HepG2 (cell line): Measurements from ENCODE around the gene PASK. TPM values are rescaled to one million over a fixed set of nuclear protein-coding genes. Genes with fewer than 3 reads are reported as not detected.

Source experiments
- ATAC-seq: fragments of 200-7000 bp; cut with Tn5 transposase; 3 replicates; pipeline ENCODE4 v1.9.1; 2020; ENCODE audit warnings: mild to moderate bottlenecking, moderate library complexity
- BruUV-seq: library from RNA; stranded (reverse); fragments of 400-500 nt; replicated peaks from 2 replicates; lab custom pipeline; 2021; lab: Mats Ljungman, UMichigan
- CTCF ChIA-PET: fragments of 300-600 bp; formaldehyde crosslinking; extraction: SDS; loops from one replicate; lab custom pipeline; 2021; ENCODE audit warnings: low total read pairs, inconsistent platforms, low intra/inter-chr PET ratio; lab: Yijun Ruan, JAX
- POLR2A ChIA-PET: fragments of 350-600 bp; sonication (Branson Sonifier 250); formaldehyde crosslinking; loops from one replicate; lab custom pipeline; 2020; ENCODE audit warnings: antibody characterized with exemption, inconsistent platforms; lab: Yijun Ruan, JAX
- DNase-seq: peaks from one replicate; pipeline ENCODE4 v3.0.0-alpha.2; 2015; ENCODE audit warnings: low spot score
- FAIRE-seq: peaks from 3 replicates; lab custom pipeline; 2011; peaks lifted over from hg19 to GRCh38; lab: Jason Lieb, UNC
- H2AFZ ChIP-seq: one replicate; pipeline ENCODE4 v1.6.1; 2011; ENCODE audit warnings: low read length, inconsistent platforms
- H3K27ac ChIP-seq: fragments of 300-600 bp; 3 replicates; pipeline ENCODE4 v1.8.0; 2011; ENCODE audit warnings: mixed run types, mild to moderate bottlenecking, mixed read lengths, low read length, inconsistent platforms; ENCODE audit not compliant: insufficient read depth; ENCODE audit errors: extremely low read length
- H3K27me3 ChIP-seq, 2 experiments: fragments of 200-600 bp in 1 of 2; 2 replicates in 1 of 2; 3 replicates in 1 of 2; pipeline versions ENCODE4 v1.6.0 to v1.8.0; 2011; ENCODE audit warnings: low read length in 2 of 2, mild to moderate bottlenecking in 2 of 2, moderate library complexity in 2 of 2, inconsistent platforms in 1 of 2; ENCODE audit not compliant: insufficient read depth in 2 of 2, control insufficient read depth in 1 of 2
- H3K36me3 ChIP-seq, 2 experiments: fragments of 200-600 bp in 1 of 2; replicated peaks in 1 of 2; 2 replicates in 1 of 2; 3 replicates in 1 of 2; pipeline versions ENCODE4 v1.5.1 to v1.8.0; 2011; ENCODE audit warnings: low read length in 2 of 2, inconsistent platforms in 1 of 2; ENCODE audit not compliant: insufficient read depth in 2 of 2, control insufficient read depth in 1 of 2
- H3K4me1 ChIP-seq: 2 replicates; pipeline ENCODE4 v1.5.1; 2012; ENCODE audit warnings: low read length, inconsistent platforms; ENCODE audit not compliant: insufficient read depth
- H3K4me2 ChIP-seq: 2 replicates; pipeline ENCODE4 v1.6.0; 2011; ENCODE audit warnings: low read depth, low read length, inconsistent platforms
- H3K4me3 ChIP-seq, 3 experiments: fragments of 200-600 bp in 1 of 3; sonication (generic), shearing (Covaris generic) in 1 of 3; replicated peaks in 1 of 3; 2 replicates each; pipeline ENCODE4 v1.5.1; 2011 to 2016; ENCODE audit warnings: low read length in 3 of 3, inconsistent platforms in 2 of 3, low read depth in 2 of 3, mild to moderate bottlenecking in 2 of 3, control low read depth in 1 of 3, mixed read lengths in 1 of 3; ENCODE audit not compliant: insufficient read depth in 1 of 3
- H3K79me2 ChIP-seq: one replicate; pipeline ENCODE4 v1.6.1; 2011; ENCODE audit warnings: low read length, inconsistent platforms; ENCODE audit not compliant: insufficient read depth
- H3K9ac ChIP-seq: 2 replicates; pipeline ENCODE4 v1.6.0; 2011; ENCODE audit warnings: mild to moderate bottlenecking, low read depth, low read length, inconsistent platforms; ENCODE audit not compliant: insufficient read depth
- H3K9me3 ChIP-seq: 2 replicates; pipeline ENCODE4 v1.5.1; 2012; ENCODE audit warnings: mild to moderate bottlenecking, low read length
- H4K20me1 ChIP-seq: 2 replicates; pipeline ENCODE4 v1.6.0; 2011; ENCODE audit warnings: inconsistent platforms, mild to moderate bottlenecking, low read length, moderate library complexity; ENCODE audit not compliant: insufficient read depth
- MIER3 ChIP-seq: IDR thresholded peaks from 2 replicates; pipeline ENCODE4 v1.6.1; 2016; ENCODE audit warnings: missing compliant biosample characterization, borderline replicate concordance
- SMAD1 ChIP-seq: sonication (generic); formaldehyde crosslinking; IDR thresholded peaks from 2 replicates; pipeline ENCODE4 v1.4.0; 2020; ENCODE audit warnings: missing genetic modification reagents, low read depth, mild to moderate bottlenecking, borderline replicate concordance
- TCF7L2 ChIP-seq: IDR thresholded peaks from 2 replicates; pipeline ENCODE4 v1.6.1; 2011; ENCODE audit warnings: mild to moderate bottlenecking, low read depth, low read length, moderate library complexity
- TFE3 ChIP-seq: IDR thresholded peaks from 2 replicates; pipeline ENCODE4 v1.6.1; 2016
- ZBTB21 ChIP-seq: sonication (generic); formaldehyde crosslinking; IDR thresholded peaks from 2 replicates; pipeline ENCODE4 v1.4.0; 2020; ENCODE audit warnings: missing genetic modification reagents
- ZBTB49 ChIP-seq: sonication (generic); formaldehyde crosslinking; IDR thresholded peaks from 2 replicates; pipeline ENCODE4 v1.4.0; 2020; ENCODE audit warnings: missing genetic modification reagents, borderline replicate concordance
- ZKSCAN1 ChIP-seq: fragments of 150-350 bp; IDR thresholded peaks from 2 replicates; pipeline ENCODE4 v1.6.1; 2014; ENCODE audit warnings: low read length
- ZNF251 ChIP-seq: sonication (generic); formaldehyde crosslinking; IDR thresholded peaks from 2 replicates; pipeline ENCODE4 v1.9.0; 2021; ENCODE audit warnings: mild to moderate bottlenecking, missing genetic modification reagents
- ZNF317 ChIP-seq: sonication (generic); formaldehyde crosslinking; IDR thresholded peaks from 2 replicates; pipeline ENCODE4 v1.5.0; 2020; ENCODE audit warnings: mild to moderate bottlenecking, missing genetic modification reagents
- ZNF768 ChIP-seq: sonication (generic); formaldehyde crosslinking; IDR thresholded peaks from 2 replicates; pipeline ENCODE4 v1.4.0; 2020; ENCODE audit warnings: missing genetic modification reagents
- WGBS: methylation state at CpG from one replicate; pipeline ENCODE4 v1.1.6; 2017; ENCODE audit warnings: low lambda C conversion rate; 5-methylcytosine and 5-hydroxymethylcytosine counted together
- in situ Hi-C: cut with HindIII; loops from 2 replicates; pipeline ENCODE4 v1.10.0; 2017; ENCODE audit warnings: low pct_unique_long_range_greater_than_20kb; ENCODE audit not compliant: extremely low pct_ligation_motif_present
- intact Hi-C: fragments of 100-400 bp; cut with micrococcal nuclease; formaldehyde crosslinking; loops from one replicate; pipeline ENCODE4 v1.10.0; 2022; ENCODE audit not compliant: unreplicated experiment
- polyA plus RNA-seq, 8 experiments: library from polyadenylated mRNA; depleted of rRNA in 3 of 8; stranded (reverse) in 7 of 8; unstranded in 1 of 8; fragments of >200 nt; fragmentation: Illumina TruSeq in 4 of 8; extraction: Trizol in 4 of 8; gene quantifications; 2 replicates each; pipeline versions ENCODE4 v1.2.1 to v1.2.3, GENCODE V29; 2011 to 2016; ENCODE audit warnings: low read depth in 4 of 8, missing spikeins in 1 of 8, mixed read lengths in 1 of 8; ENCODE audit not compliant: insufficient read depth in 1 of 8
- total RNA-seq, 5 experiments: library from RNA; depleted of rRNA; stranded (reverse); fragments of >200 nt; fragmentation: Illumina TruSeq; extraction: Trizol; gene quantifications; 2 replicates each; pipeline ENCODE4 v1.2.3, GENCODE V29; 2016; ENCODE audit warnings: low read depth in 1 of 5
- TF ChIP-seq, protein P1 (sequence below): sonication (generic); formaldehyde crosslinking; IDR thresholded peaks from 2 replicates; pipeline ENCODE4 v1.4.0; 2020; ENCODE audit warnings: missing genetic modification reagents, borderline replicate concordance
- TF ChIP-seq, protein P2 (sequence below): sonication (generic); formaldehyde crosslinking; IDR thresholded peaks from 2 replicates; pipeline ENCODE4 v1.9.0; 2022; ENCODE audit warnings: missing genetic modification reagents, mild to moderate bottlenecking, borderline replicate concordance
- TF ChIP-seq, protein P3 (sequence below): sonication (generic); formaldehyde crosslinking; IDR thresholded peaks from 2 replicates; pipeline ENCODE4 v1.8.0; 2022; ENCODE audit warnings: missing genetic modification reagents, mild to moderate bottlenecking, inconsistent platforms, borderline replicate concordance

PASK gene
- total and polyA plus RNA-seq, 2 of the 13 experiments (the other 11 are each of a cell fraction or from before 2014, with no cell fraction given) = 6.9 to 17.0 TPM

GRCh38 chr2:241107031-241107783 lies 42.1 kb downstream of the PASK start:
- Histone ChIP-seq H3K27ac (no peak overlapping the region), H3K4me1 (peaks cover 14% of the 10 kb centered on the region), H3K4me2 (no peak overlapping the region), H3K79me2 (peaks cover 9% of the 10 kb centered on the region), H4K20me1 (no peaks in the 10 kb centered on the region), H3K36me3 (peaks cover 4 to 17% of the 10 kb centered on the region in 2 experiments; a peak in 2 of 5 replicates), H2AFZ (no peak overlapping the region), H3K9ac (no peak overlapping the region), H3K9me3 (no peaks in the 10 kb centered on the region), H3K27me3 (no peaks in the 10 kb centered on the region; a peak in 1 of 5 replicates), H3K4me3 (no peak overlapping the region)
- ChIA-PET POLR2A (no interaction called here), CTCF (no interaction called here)
- ATAC-seq = no peak
- DNase-seq = no peak
- FAIRE-seq = no peak
- in situ Hi-C loops (no loop called here), intact Hi-C loops (no loop called here)
- BruUV-seq = no TSS peak
- 93% methylated on average over 9 of the region's 9 CpGs for WGBS
- TF ChIP-seq TFE3 (no peak), ZNF317 (no peak), MIER3 (CRISPR knock-in tag) (no peak), SMAD1 (CRISPR knock-in tag) (no peak), ZBTB21 (CRISPR knock-in tag) (no peak), ZKSCAN1 (no peak), TCF7L2 (no peak), ZNF251 (no peak), ZNF768 (no peak), ZBTB49 (CRISPR knock-in tag) (no peak)
- TF ChIP-seq, protein P1, sequence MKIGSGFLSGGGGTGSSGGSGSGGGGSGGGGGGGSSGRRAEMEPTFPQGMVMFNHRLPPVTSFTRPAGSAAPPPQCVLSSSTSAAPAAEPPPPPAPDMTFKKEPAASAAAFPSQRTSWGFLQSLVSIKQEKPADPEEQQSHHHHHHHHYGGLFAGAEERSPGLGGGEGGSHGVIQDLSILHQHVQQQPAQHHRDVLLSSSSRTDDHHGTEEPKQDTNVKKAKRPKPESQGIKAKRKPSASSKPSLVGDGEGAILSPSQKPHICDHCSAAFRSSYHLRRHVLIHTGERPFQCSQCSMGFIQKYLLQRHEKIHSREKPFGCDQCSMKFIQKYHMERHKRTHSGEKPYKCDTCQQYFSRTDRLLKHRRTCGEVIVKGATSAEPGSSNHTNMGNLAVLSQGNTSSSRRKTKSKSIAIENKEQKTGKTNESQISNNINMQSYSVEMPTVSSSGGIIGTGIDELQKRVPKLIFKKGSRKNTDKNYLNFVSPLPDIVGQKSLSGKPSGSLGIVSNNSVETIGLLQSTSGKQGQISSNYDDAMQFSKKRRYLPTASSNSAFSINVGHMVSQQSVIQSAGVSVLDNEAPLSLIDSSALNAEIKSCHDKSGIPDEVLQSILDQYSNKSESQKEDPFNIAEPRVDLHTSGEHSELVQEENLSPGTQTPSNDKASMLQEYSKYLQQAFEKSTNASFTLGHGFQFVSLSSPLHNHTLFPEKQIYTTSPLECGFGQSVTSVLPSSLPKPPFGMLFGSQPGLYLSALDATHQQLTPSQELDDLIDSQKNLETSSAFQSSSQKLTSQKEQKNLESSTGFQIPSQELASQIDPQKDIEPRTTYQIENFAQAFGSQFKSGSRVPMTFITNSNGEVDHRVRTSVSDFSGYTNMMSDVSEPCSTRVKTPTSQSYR = no peak
- TF ChIP-seq, protein P2, sequence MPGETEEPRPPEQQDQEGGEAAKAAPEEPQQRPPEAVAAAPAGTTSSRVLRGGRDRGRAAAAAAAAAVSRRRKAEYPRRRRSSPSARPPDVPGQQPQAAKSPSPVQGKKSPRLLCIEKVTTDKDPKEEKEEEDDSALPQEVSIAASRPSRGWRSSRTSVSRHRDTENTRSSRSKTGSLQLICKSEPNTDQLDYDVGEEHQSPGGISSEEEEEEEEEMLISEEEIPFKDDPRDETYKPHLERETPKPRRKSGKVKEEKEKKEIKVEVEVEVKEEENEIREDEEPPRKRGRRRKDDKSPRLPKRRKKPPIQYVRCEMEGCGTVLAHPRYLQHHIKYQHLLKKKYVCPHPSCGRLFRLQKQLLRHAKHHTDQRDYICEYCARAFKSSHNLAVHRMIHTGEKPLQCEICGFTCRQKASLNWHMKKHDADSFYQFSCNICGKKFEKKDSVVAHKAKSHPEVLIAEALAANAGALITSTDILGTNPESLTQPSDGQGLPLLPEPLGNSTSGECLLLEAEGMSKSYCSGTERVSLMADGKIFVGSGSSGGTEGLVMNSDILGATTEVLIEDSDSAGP (CRISPR knock-in tag) = no peak
- TF ChIP-seq, protein P3, sequence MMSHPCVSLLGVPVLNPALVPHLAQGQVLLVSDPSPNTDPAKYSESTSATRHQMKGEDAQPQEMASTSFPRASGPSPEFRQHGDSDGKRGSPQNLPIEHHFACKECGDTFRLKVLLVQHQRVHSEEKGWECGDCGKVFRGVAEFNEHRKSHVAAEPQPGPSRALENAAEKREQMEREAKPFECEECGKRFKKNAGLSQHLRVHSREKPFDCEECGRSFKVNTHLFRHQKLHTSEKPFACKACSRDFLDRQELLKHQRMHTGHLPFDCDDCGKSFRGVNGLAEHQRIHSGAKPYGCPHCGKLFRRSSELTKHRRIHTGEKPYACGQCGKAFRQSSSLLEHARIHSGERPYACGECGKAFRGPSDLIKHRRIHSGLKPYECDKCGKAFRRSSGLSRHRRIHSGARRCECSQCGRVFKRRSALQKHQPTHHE (CRISPR knock-in tag) = no peak
